K562 (cell line): ENCODE results near the gene GAB2. TPM values are rescaled to one million over a fixed set of nuclear protein-coding genes. Genes with fewer than 3 reads are reported as not detected.

Experiments
- ATAC-seq: fragments of 200-7000 bp; cut with Tn5 transposase; 3 replicates; pipeline ENCODE4 v1.9.1; 2020; ENCODE audit warnings: moderate library complexity
- BruUV-seq: library from RNA; stranded (reverse); fragments of 400-500 nt; replicated peaks from 2 replicates; lab custom pipeline; 2021; lab: Mats Ljungman, UMichigan
- CTCF ChIA-PET: fragments of 300-600 bp; formaldehyde crosslinking; extraction: SDS; loops from one replicate; lab custom pipeline; 2021; ENCODE audit warnings: low intra/inter-chr PET ratio; lab: Yijun Ruan, JAX
- POLR2A ChIA-PET: fragments of 300-600, 350-650 bp; sonication (Branson Sonifier 250); formaldehyde crosslinking; extraction: SDS; loops from one replicate; lab custom pipeline; 2021; ENCODE audit warnings: antibody characterized with exemption, inconsistent platforms; lab: Yijun Ruan, JAX
- DNase-seq, 4 experiments: peaks; one replicate each; pipeline versions ENCODE4 v3.0.0 to v3.0.0-alpha.2; 2011 to 2018; ENCODE audit warnings: low spot score in 3 of 4, mixed read lengths in 3 of 4; ENCODE audit errors: extremely low read depth in 1 of 4
- FAIRE-seq: peaks from 2 replicates; lab custom pipeline; 2011; peaks lifted over from hg19 to GRCh38; lab: Jason Lieb, UNC
- H2AFZ ChIP-seq: 2 replicates; pipeline ENCODE4 v1.6.0; 2011; ENCODE audit warnings: low read depth, low read length, control low read depth, inconsistent platforms
- H3K27ac ChIP-seq: fragments of 200-600 bp; 3 replicates; pipeline ENCODE4 v1.8.0; 2011; ENCODE audit warnings: low read depth, mild to moderate bottlenecking, control low read depth, inconsistent platforms, low read length, moderate library complexity, mixed read lengths; ENCODE audit errors: extremely low read depth
- H3K27me3 ChIP-seq, 2 experiments: fragments of 300-600 bp in 1 of 2; 2 replicates in 1 of 2; 3 replicates in 1 of 2; pipeline versions ENCODE4 v1.6.0 to v1.8.0; 2011; ENCODE audit warnings: inconsistent platforms in 2 of 2, low read length in 2 of 2, mild to moderate bottlenecking in 1 of 2, mixed read lengths in 1 of 2, moderate library complexity in 1 of 2; ENCODE audit not compliant: control insufficient read depth in 2 of 2, insufficient read depth in 2 of 2
- H3K36me3 ChIP-seq: fragments of 300-600 bp; 3 replicates; pipeline ENCODE4 v1.8.0; 2011; ENCODE audit warnings: mild to moderate bottlenecking, low read length, inconsistent platforms; ENCODE audit not compliant: control insufficient read depth, insufficient read depth
- H3K4me1 ChIP-seq, 2 experiments: fragments of 200-600 bp in 1 of 2; replicated peaks in 1 of 2; 2 replicates in 1 of 2; 3 replicates in 1 of 2; pipeline versions ENCODE4 v1.5.1 to v1.8.0; 2011; ENCODE audit warnings: inconsistent platforms in 2 of 2, low read length in 2 of 2, mild to moderate bottlenecking in 1 of 2, mixed read lengths in 1 of 2, moderate library complexity in 1 of 2; ENCODE audit not compliant: control insufficient read depth in 2 of 2, insufficient read depth in 2 of 2
- H3K4me2 ChIP-seq: 2 replicates; pipeline ENCODE4 v1.6.1; 2011; ENCODE audit warnings: low read length, control low read depth, inconsistent platforms, mixed read lengths; ENCODE audit not compliant: insufficient read depth
- H3K4me3 ChIP-seq: fragments of 200-600 bp; sonication (generic), shearing (Covaris generic); 2 replicates; pipeline ENCODE4 v1.5.1; 2016; ENCODE audit warnings: control low read depth, inconsistent platforms
- H3K79me2 ChIP-seq: fragments of 200-600 bp; 3 replicates; pipeline ENCODE4 v1.8.0; 2011; ENCODE audit warnings: low read length, inconsistent platforms; ENCODE audit not compliant: control insufficient read depth, insufficient read depth
- H3K9ac ChIP-seq, 2 experiments: 2 replicates each; pipeline versions ENCODE4 v1.6.0 to v1.6.1; 2011; ENCODE audit warnings: low read depth in 2 of 2, low read length in 2 of 2, control low read depth in 1 of 2, inconsistent platforms in 1 of 2, mild to moderate bottlenecking in 1 of 2, mixed read lengths in 1 of 2; ENCODE audit not compliant: insufficient read depth in 1 of 2
- H3K9me1 ChIP-seq: one replicate; pipeline ENCODE4 v1.6.0; 2011; ENCODE audit warnings: inconsistent platforms, mild to moderate bottlenecking, low read length, moderate library complexity; ENCODE audit not compliant: control insufficient read depth, insufficient read depth
- H3K9me3 ChIP-seq: replicated peaks from 2 replicates; pipeline ENCODE4 v1.5.1; 2011; ENCODE audit warnings: low read depth, low read length, inconsistent platforms; ENCODE audit not compliant: control insufficient read depth, insufficient read depth
- H4K20me1 ChIP-seq: replicated peaks from 2 replicates; pipeline ENCODE4 v1.6.1; 2011; ENCODE audit warnings: low read length, inconsistent platforms, mixed read lengths; ENCODE audit not compliant: control insufficient read depth, insufficient read depth
- EZH2 ChIP-seq: IDR thresholded peaks from 2 replicates; pipeline ENCODE4 v1.6.1; 2012; ENCODE audit warnings: low read depth, mild to moderate bottlenecking, inconsistent platforms, low read length, borderline replicate concordance
- TRIM24 ChIP-seq, 2 experiments: fragments of 450-650 bp; IDR thresholded peaks; 2 replicates each; pipeline ENCODE4 v1.6.1; 2016
- WGBS: fragments of 100-300 bp; shearing (Covaris generic); methylation state at CpG from one replicate; pipeline ENCODE4 v1.1.6; 2016; ENCODE audit warnings: low coverage, mixed read lengths; ENCODE audit not compliant: insufficient coverage; ENCODE audit errors: missing lambda C conversion rate; 5-methylcytosine and 5-hydroxymethylcytosine counted together
- in situ Hi-C: fragments of 300-500 bp; cut with MboI; formaldehyde crosslinking; loops from 4 replicates; pipeline ENCODE4 v1.15.0; 2018; ENCODE audit warnings: inconsistent platforms, mixed read lengths
- intact Hi-C: fragments of 100-400 bp; cut with micrococcal nuclease; formaldehyde crosslinking; loops from 2 replicates; pipeline ENCODE4 v1.14.2; 2022
- polyA plus RNA-seq, 8 experiments: library from polyadenylated mRNA; depleted of rRNA in 4 of 8; stranded (reverse) in 5 of 8; unstranded in 3 of 8; fragments of >200 nt; fragmentation: Nextera tagmentation in 2 of 8; fragmentation: Illumina TruSeq in 1 of 8; extraction: Ambion mirVana in 2 of 8; extraction: Trizol in 1 of 8; gene quantifications; 2 replicates each; pipeline versions ENCODE4 v1.2.1 to v1.2.3, GENCODE V29; 2011 to 2014; ENCODE audit warnings: inconsistent platforms in 1 of 8, missing spikeins in 1 of 8
- total RNA-seq, 7 experiments: library from RNA; depleted of rRNA in 6 of 7; stranded (reverse); fragments of >200 nt in 6 of 7; fragmentation: Illumina TruSeq in 2 of 7; extraction: Trizol in 2 of 7; gene quantifications; 2 replicates each; pipeline versions ENCODE4 v1.2.1 to v1.2.3, GENCODE V29; 2011 to 2021; ENCODE audit warnings: low replicate concordance in 1 of 7
- TF ChIP-seq, protein P1 (sequence below), 2 experiments: fragments of 450-650 bp in 1 of 2; sonication (generic) in 1 of 2; formaldehyde crosslinking in 1 of 2; IDR thresholded peaks; 2 replicates each; pipeline versions ENCODE4 v1.7.1 to v1.9.0; 2016 to 2022; ENCODE audit warnings: inconsistent platforms in 1 of 2, mild to moderate bottlenecking in 1 of 2, missing genetic modification reagents in 1 of 2

The GAB2 gene
- total and polyA plus RNA-seq, 9 of the 15 experiments (the other 6 are each of a cell fraction or from before 2014, with no cell fraction given) = 2.3 to 35.2 (median 16.1) TPM

DNA sequence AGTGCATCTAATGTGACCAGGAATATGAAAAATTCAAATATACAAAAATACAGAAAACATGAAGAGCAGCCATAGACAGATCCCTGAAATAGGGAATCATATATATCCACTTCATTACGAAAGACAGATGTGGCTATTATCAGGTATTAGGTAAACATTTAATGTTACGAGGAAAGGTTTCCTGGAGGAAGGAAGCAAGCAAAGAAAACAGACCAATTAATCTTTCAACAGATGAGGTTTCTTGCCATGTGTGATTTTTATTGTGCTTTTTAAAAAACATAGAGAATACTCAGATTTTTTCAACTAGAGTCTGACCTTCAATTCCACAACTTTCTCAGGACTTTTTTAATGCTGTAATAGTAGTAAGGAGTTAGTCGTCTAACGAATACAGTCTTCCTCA is 24.3 kb upstream of the GAB2 start:
- in situ Hi-C loops = no loop called here
- no peaks in the 10 kb centered on the region for H3K9me3 ChIP-seq
- H3K27ac ChIP-seq = no peak overlapping the region
- ATAC-seq (no peak), FAIRE-seq (no peak)
- no peaks in the 10 kb centered on the region for H3K9me1 ChIP-seq
- no peak overlapping the region for H2AFZ ChIP-seq
- H3K4me2 ChIP-seq = no peak overlapping the region
- H3K27me3 ChIP-seq = no peaks in the 10 kb centered on the region
- ChIA-PET CTCF (no interaction called here), POLR2A (no interaction called here)
- H3K4me1 ChIP-seq = 0 out of 5 replicates have a peak, but pooled peaks cover 2 to 6% of the 10 kb centered on the region in 2 experiments
- no peaks in the 10 kb centered on the region for H4K20me1 ChIP-seq
- H3K9ac ChIP-seq = no peak overlapping the region
- no peak for TF ChIP-seq TRIM24 (IDR thresholded peaks at IDR 0.05)
- no peak for TF ChIP-seq EZH2
- TF ChIP-seq, protein P1, sequence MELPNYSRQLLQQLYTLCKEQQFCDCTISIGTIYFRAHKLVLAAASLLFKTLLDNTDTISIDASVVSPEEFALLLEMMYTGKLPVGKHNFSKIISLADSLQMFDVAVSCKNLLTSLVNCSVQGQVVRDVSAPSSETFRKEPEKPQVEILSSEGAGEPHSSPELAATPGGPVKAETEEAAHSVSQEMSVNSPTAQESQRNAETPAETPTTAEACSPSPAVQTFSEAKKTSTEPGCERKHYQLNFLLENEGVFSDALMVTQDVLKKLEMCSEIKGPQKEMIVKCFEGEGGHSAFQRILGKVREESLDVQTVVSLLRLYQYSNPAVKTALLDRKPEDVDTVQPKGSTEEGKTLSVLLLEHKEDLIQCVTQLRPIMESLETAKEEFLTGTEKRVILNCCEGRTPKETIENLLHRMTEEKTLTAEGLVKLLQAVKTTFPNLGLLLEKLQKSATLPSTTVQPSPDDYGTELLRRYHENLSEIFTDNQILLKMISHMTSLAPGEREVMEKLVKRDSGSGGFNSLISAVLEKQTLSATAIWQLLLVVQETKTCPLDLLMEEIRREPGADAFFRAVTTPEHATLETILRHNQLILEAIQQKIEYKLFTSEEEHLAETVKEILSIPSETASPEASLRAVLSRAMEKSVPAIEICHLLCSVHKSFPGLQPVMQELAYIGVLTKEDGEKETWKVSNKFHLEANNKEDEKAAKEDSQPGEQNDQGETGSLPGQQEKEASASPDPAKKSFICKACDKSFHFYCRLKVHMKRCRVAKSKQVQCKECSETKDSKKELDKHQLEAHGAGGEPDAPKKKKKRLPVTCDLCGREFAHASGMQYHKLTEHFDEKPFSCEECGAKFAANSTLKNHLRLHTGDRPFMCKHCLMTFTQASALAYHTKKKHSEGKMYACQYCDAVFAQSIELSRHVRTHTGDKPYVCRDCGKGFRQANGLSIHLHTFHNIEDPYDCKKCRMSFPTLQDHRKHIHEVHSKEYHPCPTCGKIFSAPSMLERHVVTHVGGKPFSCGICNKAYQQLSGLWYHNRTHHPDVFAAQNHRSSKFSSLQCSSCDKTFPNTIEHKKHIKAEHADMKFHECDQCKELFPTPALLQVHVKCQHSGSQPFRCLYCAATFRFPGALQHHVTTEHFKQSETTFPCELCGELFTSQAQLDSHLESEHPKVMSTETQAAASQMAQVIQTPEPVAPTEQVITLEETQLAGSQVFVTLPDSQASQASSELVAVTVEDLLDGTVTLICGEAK (IDR thresholded peaks at IDR 0.05) = no peak
- TF ChIP-seq, protein P1 (CRISPR knock-in tag; IDR thresholded peaks at IDR 0.05) = no peak
- TF ChIP-seq, all 486 proteins: peak for 0
- 93% methylated on average over 4 of the region's 4 CpGs for WGBS
- intact Hi-C loops = no loop called here
- BruUV-seq = no TSS peak
- peaks cover 25% of the 10 kb centered on the region for H3K36me3 ChIP-seq
- H3K4me3 ChIP-seq = no peak overlapping the region
- no peaks in the 10 kb centered on the region for H3K79me2 ChIP-seq
- no peak for DNase-seq
